HUES6 (cell line): ENCODE data around the gene SEC24B.
"Not testable (repeated sequence)": the region's sequence is repeated elsewhere in the genome, so short reads cannot be mapped to it uniquely, and the experiment has no call there.

ENCODE experiments used
- H3K27ac ChIP-seq: 2 replicates; pipeline ENCODE4 v1.7.0; 2013; ENCODE audit warnings: low read depth, mild to moderate bottlenecking, low read length, inconsistent platforms
- H3K27me3 ChIP-seq: 2 replicates; pipeline ENCODE4 v1.6.1; 2013; ENCODE audit warnings: low read length; ENCODE audit not compliant: control insufficient read depth, insufficient read depth
- H3K36me3 ChIP-seq: 2 replicates; pipeline ENCODE4 v1.6.1; 2013; ENCODE audit warnings: low read length; ENCODE audit not compliant: control insufficient read depth, insufficient read depth
- H3K4me1 ChIP-seq: 2 replicates; pipeline ENCODE4 v1.6.1; 2013; ENCODE audit warnings: low read length; ENCODE audit not compliant: control insufficient read depth, insufficient read depth
- H3K4me3 ChIP-seq: 2 replicates; pipeline ENCODE4 v1.5.1; 2013; ENCODE audit warnings: low read depth, low read length
- H3K9ac ChIP-seq: one replicate; pipeline ENCODE4 v1.6.1; 2013; ENCODE audit warnings: mild to moderate bottlenecking, low read length
- H3K9me3 ChIP-seq: 2 replicates; pipeline ENCODE4 v1.6.1; 2013; ENCODE audit warnings: low read depth, low read length; ENCODE audit not compliant: control insufficient read depth, insufficient read depth

SEC24B gene

GRCh38 chr4:109506890-109507289, 73.3 kb downstream of the SEC24B start:
- Histone ChIP-seq H3K9me3 (no peaks in the 10 kb centered on the region), H3K4me1 (no peaks in the 10 kb centered on the region), H3K4me3 (no peak overlapping the region), H3K9ac (no peak overlapping the region), H3K27me3 (no peaks in the 10 kb centered on the region), H3K36me3 (peaks cover 56% of the 10 kb centered on the region), H3K27ac (no peak overlapping the region)

GRCh38 chr4:109510687-109511086, 77.1 kb downstream of the SEC24B start:
- H3K4me3 ChIP-seq, result no peak overlapping the region
- no peaks in the 10 kb centered on the region for H3K27me3 ChIP-seq
- H3K9me3 ChIP-seq, result no peaks in the 10 kb centered on the region
- H3K9ac ChIP-seq, result no peak overlapping the region
- H3K4me1 ChIP-seq, result no peaks in the 10 kb centered on the region
- H3K36me3 ChIP-seq, result peaks cover 74% of the 10 kb centered on the region
- H3K27ac ChIP-seq, result no peak overlapping the region

GRCh38 chr4:109511414-109511813, 77.8 kb downstream of the SEC24B start:
- H3K4me1 ChIP-seq, result no peaks in the 10 kb centered on the region
- H3K9ac ChIP-seq, result no peak overlapping the region
- H3K4me3 ChIP-seq, result no peak overlapping the region
- H3K27ac ChIP-seq, result no peak overlapping the region
- peaks cover 72% of the 10 kb centered on the region for H3K36me3 ChIP-seq
- H3K27me3 ChIP-seq, result no peaks in the 10 kb centered on the region
- H3K9me3 ChIP-seq, result no peaks in the 10 kb centered on the region

GRCh38 chr4:109513368-109513767, 79.8 kb downstream of the SEC24B start:
- not testable (repeated sequence) for H3K9ac ChIP-seq, H3K4me1 ChIP-seq, H3K4me3 ChIP-seq, H3K9me3 ChIP-seq, H3K27ac ChIP-seq, H3K27me3 ChIP-seq
- peaks cover 72% of the 10 kb centered on the region for H3K36me3 ChIP-seq

GRCh38 chr4:109532182-109532581, 98.6 kb downstream of the SEC24B start:
- Histone ChIP-seq H3K27ac (no peak overlapping the region), H3K4me1 (no peaks in the 10 kb centered on the region), H3K9me3 (no peaks in the 10 kb centered on the region), H3K4me3 (no peak overlapping the region), H3K9ac (no peak overlapping the region), H3K36me3 (peaks cover 83% of the 10 kb centered on the region), H3K27me3 (no peaks in the 10 kb centered on the region)

- Histone ChIP-seq H3K9me3 (no peaks in the 10 kb centered on the region), H3K27me3 (no peaks in the 10 kb centered on the region), H3K36me3 (peaks cover 6% of the 10 kb centered on the region; the same call in 1 of the 2 replicates), H3K27ac (no peak overlapping the region), H3K4me1 (no peaks in the 10 kb centered on the region), H3K4me3 (no peak overlapping the region), H3K9ac (no peak overlapping the region)
Observed at GRCh38 chr4:109545401-109545800, 111.8 kb downstream of the SEC24B start.

GRCh38 chr4:109547394-109547793, 113.8 kb downstream of the SEC24B start:
- no peaks in the 10 kb centered on the region for H3K9me3 ChIP-seq
- no peaks in the 10 kb centered on the region for H3K4me1 ChIP-seq
- peaks cover 3% of the 10 kb centered on the region; the same call in 1 of the 2 replicates for H3K36me3 ChIP-seq
- H3K4me3 ChIP-seq, result no peak overlapping the region
- no peak overlapping the region for H3K9ac ChIP-seq
- no peaks in the 10 kb centered on the region for H3K27me3 ChIP-seq
- H3K27ac ChIP-seq, result no peak overlapping the region

- no peaks in the 10 kb centered on the region for H3K36me3 ChIP-seq
Observed at GRCh38 chr4:109548655-109549054, 115.0 kb downstream of the SEC24B start.

GRCh38 chr4:109552237-109552636, 118.6 kb downstream of the SEC24B start:
- no peaks in the 10 kb centered on the region for H3K9me3 ChIP-seq
- no peaks in the 10 kb centered on the region for H3K36me3 ChIP-seq

More at GRCh38 chr4:109548655-109549054, 115.0 kb downstream of the SEC24B start:
- Histone ChIP-seq H3K27me3 (no peaks in the 10 kb centered on the region), H3K4me1 (no peaks in the 10 kb centered on the region), H3K9me3 (no peaks in the 10 kb centered on the region), H3K4me3 (no peak overlapping the region), H3K9ac (no peak overlapping the region), H3K27ac (no peak overlapping the region)

GRCh38 chr4:109553130-109553529, 119.5 kb downstream of the SEC24B start:
- H3K9ac ChIP-seq, result no peak overlapping the region
- no peak overlapping the region for H3K4me3 ChIP-seq
- no peaks in the 10 kb centered on the region for H3K36me3 ChIP-seq
- H3K9me3 ChIP-seq, result peaks cover 6% of the 10 kb centered on the region; the same call in 1 of the 2 replicates
- no peak overlapping the region for H3K27ac ChIP-seq
- H3K27me3 ChIP-seq, result no peaks in the 10 kb centered on the region
- H3K4me1 ChIP-seq, result no peaks in the 10 kb centered on the region

More at GRCh38 chr4:109552237-109552636, 118.6 kb downstream of the SEC24B start:
- Histone ChIP-seq H3K27me3 (no peaks in the 10 kb centered on the region), H3K27ac (no peak overlapping the region), H3K9ac (no peak overlapping the region), H3K4me3 (no peak overlapping the region), H3K4me1 (no peaks in the 10 kb centered on the region)

- Histone ChIP-seq H3K9ac (no peak overlapping the region), H3K27ac (no peak overlapping the region), H3K9me3 (peaks cover 6% of the 10 kb centered on the region; the same call in 1 of the 2 replicates), H3K36me3 (no peaks in the 10 kb centered on the region), H3K27me3 (no peaks in the 10 kb centered on the region), H3K4me1 (peaks cover 6% of the 10 kb centered on the region; the same call in 1 of the 2 replicates), H3K4me3 (no peak overlapping the region)
Observed at GRCh38 chr4:109554971-109555370, 121.4 kb downstream of the SEC24B start.

GRCh38 chr4:109557433-109557832, 123.8 kb downstream of the SEC24B start:
- peaks cover 6% of the 10 kb centered on the region; the same call in 1 of the 2 replicates for H3K9me3 ChIP-seq
- no peak overlapping the region for H3K27ac ChIP-seq
- H3K4me1 ChIP-seq, result peaks cover 11% of the 10 kb centered on the region
- no peak overlapping the region for H3K4me3 ChIP-seq
- H3K27me3 ChIP-seq, result no peaks in the 10 kb centered on the region
- no peaks in the 10 kb centered on the region for H3K36me3 ChIP-seq
- no peak overlapping the region for H3K9ac ChIP-seq
